HEK293 (cell line): ENCODE data around the gene PTGES.

Source experiments
- CTCF ChIA-PET: fragments of 350-600 bp; formaldehyde crosslinking; extraction: SDS; loops from one replicate; lab custom pipeline; 2021; ENCODE audit warnings: antibody characterized with exemption; lab: Yijun Ruan, JAX
- POLR2A ChIA-PET: fragments of 300-600 bp; formaldehyde crosslinking; extraction: SDS; loops from one replicate; lab custom pipeline; 2020; ENCODE audit warnings: antibody characterized with exemption, inconsistent platforms; lab: Yijun Ruan, JAX
- H3K27ac ChIP-seq: fragments of 200-500 bp; sonication (Bioruptor generic); 2 replicates; pipeline ENCODE4 v1.5.1; 2014; ENCODE audit warnings: low read depth, low read length, control low read depth, inconsistent platforms; ENCODE audit errors: extremely low read depth
- H3K36me3 ChIP-seq, 2 experiments: fragments of 200-500 bp in 1 of 2; sonication (Bioruptor generic) in 1 of 2; 1 replicate in 1 of 2; 2 replicates in 1 of 2; pipeline ENCODE4 v1.5.1; 2014 to 2017; ENCODE audit warnings: inconsistent platforms in 2 of 2, low read length in 2 of 2; ENCODE audit not compliant: control insufficient read depth in 2 of 2, insufficient read depth in 1 of 2
- H3K4me1 ChIP-seq: fragments of 200-500 bp; sonication (Bioruptor generic); 2 replicates; pipeline ENCODE4 v1.5.1; 2014; ENCODE audit warnings: mild to moderate bottlenecking, low read length, inconsistent platforms; ENCODE audit not compliant: control insufficient read depth, insufficient read depth
- H3K4me3 ChIP-seq: 2 replicates; pipeline ENCODE4 v1.5.1; 2011; ENCODE audit warnings: low read depth, mild to moderate bottlenecking, control low read depth, low read length, moderate library complexity
- H3K9me3 ChIP-seq: fragments of 200-500 bp; sonication (Bioruptor generic); 2 replicates; pipeline ENCODE4 v1.5.1; 2014; ENCODE audit warnings: low read depth, low read length, inconsistent platforms; ENCODE audit not compliant: control insufficient read depth, insufficient read depth
- GLI2 ChIP-seq: fragments of 450-650 bp; formaldehyde crosslinking; IDR thresholded peaks from 2 replicates; pipeline ENCODE4; 2017; ENCODE audit warnings: missing biosample characterization, missing genetic modification characterization, low read depth, borderline replicate concordance
- GLIS1 ChIP-seq: fragments of 450-650 bp; formaldehyde crosslinking; IDR thresholded peaks from 2 replicates; pipeline ENCODE4 v1.5.1; 2016; ENCODE audit warnings: missing biosample characterization, missing genetic modification characterization
- HOXC10 ChIP-seq: sonication (generic); formaldehyde crosslinking; IDR thresholded peaks from 2 replicates; pipeline ENCODE4 v1.8.1; 2023; ENCODE audit warnings: mild to moderate bottlenecking, missing genetic modification reagents
- KLF1 ChIP-seq: fragments of 450-650 bp; formaldehyde crosslinking; IDR thresholded peaks from 2 replicates; pipeline ENCODE4 v1.5.1; 2016; ENCODE audit warnings: missing biosample characterization, missing genetic modification characterization
- PRDM1 ChIP-seq: fragments of 450-650 bp; formaldehyde crosslinking; IDR thresholded peaks from 2 replicates; pipeline ENCODE4; 2016; ENCODE audit warnings: missing biosample characterization, missing genetic modification characterization
- SP2 ChIP-seq: fragments of 450-650 bp; formaldehyde crosslinking; IDR thresholded peaks from 2 replicates; pipeline ENCODE4 v1.5.1; 2016; ENCODE audit warnings: missing biosample characterization, missing genetic modification characterization
- ZBTB17 ChIP-seq: fragments of 450-650 bp; formaldehyde crosslinking; IDR thresholded peaks from 2 replicates; pipeline ENCODE4 v1.5.1; 2016; ENCODE audit warnings: missing biosample characterization, missing genetic modification characterization
- ZFP37 ChIP-seq: fragments of 450-650 bp; formaldehyde crosslinking; IDR thresholded peaks from 2 replicates; pipeline ENCODE4 v1.5.1; 2016; ENCODE audit warnings: missing biosample characterization, missing genetic modification characterization
- ZIC2 ChIP-seq: fragments of 450-650 bp; formaldehyde crosslinking; IDR thresholded peaks from 2 replicates; pipeline ENCODE4 v1.5.1; 2016; ENCODE audit warnings: missing biosample characterization, missing genetic modification characterization
- ZNF184 ChIP-seq: fragments of 450-650 bp; IDR thresholded peaks from 2 replicates; pipeline ENCODE4 v1.5.1; 2018; ENCODE audit warnings: missing biosample characterization, mild to moderate bottlenecking, missing genetic modification characterization
- ZNF654 ChIP-seq: fragments of 450-650 bp; formaldehyde crosslinking; IDR thresholded peaks from 2 replicates; pipeline ENCODE4 v1.5.1; 2016; ENCODE audit warnings: low read depth, missing biosample characterization, missing genetic modification characterization
- ZNF664 ChIP-seq: fragments of 450-650 bp; formaldehyde crosslinking; IDR thresholded peaks from 2 replicates; pipeline ENCODE4 v1.5.1; 2016; ENCODE audit warnings: missing biosample characterization, missing genetic modification characterization
- ZNF785 ChIP-seq: fragments of 450-650 bp; formaldehyde crosslinking; IDR thresholded peaks from 2 replicates; pipeline ENCODE4 v1.5.1; 2016; ENCODE audit warnings: missing biosample characterization, missing genetic modification characterization
- ZSCAN30 ChIP-seq: fragments of 450-650 bp; IDR thresholded peaks from 2 replicates; pipeline ENCODE4 v1.5.1; 2018; ENCODE audit warnings: missing biosample characterization, mild to moderate bottlenecking, missing genetic modification characterization, moderate library complexity
- TF ChIP-seq, protein P1 (sequence below): fragments of 450-650 bp; formaldehyde crosslinking; IDR thresholded peaks from 2 replicates; pipeline ENCODE4 v1.5.1; 2016; ENCODE audit warnings: missing biosample characterization, missing genetic modification characterization, borderline replicate concordance
- TF ChIP-seq, protein P2 (sequence below): fragments of 450-650 bp; formaldehyde crosslinking; IDR thresholded peaks from 2 replicates; pipeline ENCODE4; 2016; ENCODE audit warnings: missing biosample characterization, missing genetic modification characterization
- TF ChIP-seq, protein P3 (sequence below): fragments of 450-650 bp; formaldehyde crosslinking; IDR thresholded peaks from 2 replicates; pipeline ENCODE4 v1.5.1; 2016; ENCODE audit warnings: missing biosample characterization, missing genetic modification characterization
- TF ChIP-seq, protein P4 (sequence below): fragments of 450-650 bp; formaldehyde crosslinking; IDR thresholded peaks from 2 replicates; pipeline ENCODE4 v1.5.1; 2016; ENCODE audit warnings: missing biosample characterization, missing genetic modification characterization

The PTGES gene

DNA sequence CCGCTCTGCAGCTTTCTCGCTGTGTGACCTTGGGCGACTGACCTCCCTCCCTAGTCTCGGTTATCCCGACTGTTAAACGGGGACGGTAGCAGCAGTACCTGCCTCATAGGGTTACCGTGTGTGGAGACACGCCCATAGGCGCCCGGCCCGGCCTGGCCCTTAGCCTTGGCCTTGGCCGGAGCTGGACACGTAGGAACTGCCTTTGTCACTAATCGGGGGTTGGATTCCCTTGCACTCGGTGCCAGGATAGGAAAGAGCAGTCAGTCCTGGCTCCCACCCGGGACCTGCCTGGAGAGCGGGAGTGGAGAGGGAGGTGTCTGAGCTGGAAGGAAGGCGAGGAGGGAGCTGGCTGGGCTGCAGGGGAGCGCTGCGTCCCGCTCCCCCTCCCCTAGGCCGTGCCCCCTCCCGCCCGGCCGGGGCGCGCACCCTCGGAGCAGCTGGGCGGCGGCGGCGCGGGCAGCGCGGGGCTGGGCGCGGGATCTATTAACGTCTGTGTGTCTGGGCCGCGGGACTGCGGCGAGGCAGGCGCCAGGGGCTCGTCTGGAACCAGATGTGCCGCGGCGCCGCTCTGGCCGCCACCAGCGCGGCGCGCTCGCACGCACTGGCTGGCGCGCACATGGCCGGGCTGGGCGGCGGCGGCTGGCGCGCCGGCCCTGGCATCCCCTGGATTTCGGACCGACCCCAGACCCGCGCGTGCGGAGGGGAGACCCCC, 55.7 kb downstream of the PTGES start (continued):
- TF ChIP-seq GLIS1 (tag by site-specific recombination) = peak; percentile 42; the same call in 1 of the 2 replicates
- TF ChIP-seq KLF1 = no peak
- TF ChIP-seq, protein P1, sequence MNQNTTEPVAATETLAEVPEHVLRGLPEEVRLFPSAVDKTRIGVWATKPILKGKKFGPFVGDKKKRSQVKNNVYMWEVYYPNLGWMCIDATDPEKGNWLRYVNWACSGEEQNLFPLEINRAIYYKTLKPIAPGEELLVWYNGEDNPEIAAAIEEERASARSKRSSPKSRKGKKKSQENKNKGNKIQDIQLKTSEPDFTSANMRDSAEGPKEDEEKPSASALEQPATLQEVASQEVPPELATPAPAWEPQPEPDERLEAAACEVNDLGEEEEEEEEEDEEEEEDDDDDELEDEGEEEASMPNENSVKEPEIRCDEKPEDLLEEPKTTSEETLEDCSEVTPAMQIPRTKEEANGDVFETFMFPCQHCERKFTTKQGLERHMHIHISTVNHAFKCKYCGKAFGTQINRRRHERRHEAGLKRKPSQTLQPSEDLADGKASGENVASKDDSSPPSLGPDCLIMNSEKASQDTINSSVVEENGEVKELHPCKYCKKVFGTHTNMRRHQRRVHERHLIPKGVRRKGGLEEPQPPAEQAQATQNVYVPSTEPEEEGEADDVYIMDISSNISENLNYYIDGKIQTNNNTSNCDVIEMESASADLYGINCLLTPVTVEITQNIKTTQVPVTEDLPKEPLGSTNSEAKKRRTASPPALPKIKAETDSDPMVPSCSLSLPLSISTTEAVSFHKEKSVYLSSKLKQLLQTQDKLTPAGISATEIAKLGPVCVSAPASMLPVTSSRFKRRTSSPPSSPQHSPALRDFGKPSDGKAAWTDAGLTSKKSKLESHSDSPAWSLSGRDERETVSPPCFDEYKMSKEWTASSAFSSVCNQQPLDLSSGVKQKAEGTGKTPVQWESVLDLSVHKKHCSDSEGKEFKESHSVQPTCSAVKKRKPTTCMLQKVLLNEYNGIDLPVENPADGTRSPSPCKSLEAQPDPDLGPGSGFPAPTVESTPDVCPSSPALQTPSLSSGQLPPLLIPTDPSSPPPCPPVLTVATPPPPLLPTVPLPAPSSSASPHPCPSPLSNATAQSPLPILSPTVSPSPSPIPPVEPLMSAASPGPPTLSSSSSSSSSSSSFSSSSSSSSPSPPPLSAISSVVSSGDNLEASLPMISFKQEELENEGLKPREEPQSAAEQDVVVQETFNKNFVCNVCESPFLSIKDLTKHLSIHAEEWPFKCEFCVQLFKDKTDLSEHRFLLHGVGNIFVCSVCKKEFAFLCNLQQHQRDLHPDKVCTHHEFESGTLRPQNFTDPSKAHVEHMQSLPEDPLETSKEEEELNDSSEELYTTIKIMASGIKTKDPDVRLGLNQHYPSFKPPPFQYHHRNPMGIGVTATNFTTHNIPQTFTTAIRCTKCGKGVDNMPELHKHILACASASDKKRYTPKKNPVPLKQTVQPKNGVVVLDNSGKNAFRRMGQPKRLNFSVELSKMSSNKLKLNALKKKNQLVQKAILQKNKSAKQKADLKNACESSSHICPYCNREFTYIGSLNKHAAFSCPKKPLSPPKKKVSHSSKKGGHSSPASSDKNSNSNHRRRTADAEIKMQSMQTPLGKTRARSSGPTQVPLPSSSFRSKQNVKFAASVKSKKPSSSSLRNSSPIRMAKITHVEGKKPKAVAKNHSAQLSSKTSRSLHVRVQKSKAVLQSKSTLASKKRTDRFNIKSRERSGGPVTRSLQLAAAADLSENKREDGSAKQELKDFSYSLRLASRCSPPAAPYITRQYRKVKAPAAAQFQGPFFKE (tag by site-specific recombination) = no peak
- 0 out of 2 replicates have a peak, but pooled peaks have one; percentile 8 for TF ChIP-seq ZBTB17 (tag by site-specific recombination)

DNA sequence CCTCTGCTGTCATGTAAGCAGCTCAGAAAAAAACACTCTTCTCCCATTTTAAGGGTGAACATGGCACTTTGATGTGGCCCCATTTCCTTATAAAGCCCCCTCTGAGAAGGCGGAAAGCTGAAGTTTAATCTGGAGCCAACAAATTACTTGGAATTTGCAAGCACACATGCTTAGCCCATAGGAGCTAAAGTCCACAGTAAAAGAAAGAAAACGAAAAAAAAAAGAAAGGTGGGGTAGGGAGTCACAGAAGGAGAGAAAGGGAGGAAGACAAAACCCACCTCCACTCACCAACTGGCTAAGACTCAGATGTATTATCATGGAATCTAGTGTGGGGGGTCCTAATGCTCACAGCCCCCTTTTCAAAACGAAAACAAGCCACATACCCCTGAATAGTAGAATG, 57.0 kb downstream of the PTGES start:
- ChIA-PET POLR2A (interaction anchor here (1.0 to 1.5 kb wide), 3 partner anchors 55 to 81 kb away, joined by 3 to 6 read pairs (median 4); no protein-coding TSS in a partner anchor), CTCF (interaction anchor here (0.9 to 1.8 kb wide), 4 partner anchors 31 to 95 kb away, joined by 3 to 9 read pairs (median 4); no protein-coding TSS in a partner anchor)
- no peak overlapping the region for H3K27ac ChIP-seq
- no peaks in the 10 kb centered on the region for H3K9me3 ChIP-seq
- no peaks in the 10 kb centered on the region for H3K36me3 ChIP-seq
- H3K4me1 ChIP-seq = no peaks in the 10 kb centered on the region; the same call in 1 of the 2 replicates
- TF ChIP-seq, protein P2, sequence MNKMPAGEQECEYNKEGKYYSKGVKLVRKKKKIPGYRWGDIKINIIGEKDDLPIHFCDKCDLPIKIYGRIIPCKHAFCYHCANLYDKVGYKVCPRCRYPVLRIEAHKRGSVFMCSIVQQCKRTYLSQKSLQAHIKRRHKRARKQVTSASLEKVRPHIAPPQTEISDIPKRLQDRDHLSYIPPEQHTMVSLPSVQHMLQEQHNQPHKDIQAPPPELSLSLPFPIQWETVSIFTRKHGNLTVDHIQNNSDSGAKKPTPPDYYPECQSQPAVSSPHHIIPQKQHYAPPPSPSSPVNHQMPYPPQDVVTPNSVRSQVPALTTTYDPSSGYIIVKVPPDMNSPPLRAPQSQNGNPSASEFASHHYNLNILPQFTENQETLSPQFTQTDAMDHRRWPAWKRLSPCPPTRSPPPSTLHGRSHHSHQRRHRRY (tag by site-specific recombination) = no peak
- TF ChIP-seq PRDM1 (tag by site-specific recombination) (no peak), ZNF184 (tag by site-specific recombination) (no peak), ZSCAN30 (no peak), HOXC10 (CRISPR knock-in tag) (no peak), ZBTB17 (tag by site-specific recombination) (no peak), ZFP37 (tag by site-specific recombination) (no peak)
- no peak overlapping the region for H3K4me3 ChIP-seq

DNA sequence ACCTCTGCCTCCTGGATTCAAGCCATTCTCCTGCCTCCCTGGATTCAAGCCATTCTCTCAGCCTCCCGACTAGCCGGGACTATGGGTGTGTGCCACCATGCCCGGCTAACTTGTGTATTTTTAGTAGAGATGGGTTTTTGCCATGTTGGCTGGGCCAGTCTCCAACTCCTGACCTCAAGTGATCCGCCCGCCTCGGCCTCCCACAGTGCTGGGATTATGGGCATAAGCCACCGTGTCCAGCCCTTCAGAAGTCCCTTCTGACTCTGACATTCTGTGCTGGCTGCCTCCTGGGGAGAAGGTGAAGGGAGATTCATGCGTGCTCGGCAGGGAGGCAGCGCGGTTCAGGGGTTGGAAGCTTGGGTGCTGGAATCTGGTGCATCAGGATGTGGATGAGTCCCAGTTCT, 58.6 kb downstream of the PTGES start:
- Histone ChIP-seq H3K36me3 (no peaks in the 10 kb centered on the region), H3K27ac (no peak overlapping the region), H3K4me1 (no peaks in the 10 kb centered on the region; the same call in 1 of the 2 replicates), H3K9me3 (no peaks in the 10 kb centered on the region), H3K4me3 (no peak overlapping the region)
- TF ChIP-seq GLIS1 (tag by site-specific recombination) = peak; percentile 57
- no peak for TF ChIP-seq SP2 (tag by site-specific recombination)
- TF ChIP-seq ZNF664 (tag by site-specific recombination) = no peak
- no peak for TF ChIP-seq ZNF785 (tag by site-specific recombination)
- no peak for TF ChIP-seq GLI2 (tag by site-specific recombination)
- TF ChIP-seq ZIC2 = peak; percentile 60
- TF ChIP-seq, protein P3, sequence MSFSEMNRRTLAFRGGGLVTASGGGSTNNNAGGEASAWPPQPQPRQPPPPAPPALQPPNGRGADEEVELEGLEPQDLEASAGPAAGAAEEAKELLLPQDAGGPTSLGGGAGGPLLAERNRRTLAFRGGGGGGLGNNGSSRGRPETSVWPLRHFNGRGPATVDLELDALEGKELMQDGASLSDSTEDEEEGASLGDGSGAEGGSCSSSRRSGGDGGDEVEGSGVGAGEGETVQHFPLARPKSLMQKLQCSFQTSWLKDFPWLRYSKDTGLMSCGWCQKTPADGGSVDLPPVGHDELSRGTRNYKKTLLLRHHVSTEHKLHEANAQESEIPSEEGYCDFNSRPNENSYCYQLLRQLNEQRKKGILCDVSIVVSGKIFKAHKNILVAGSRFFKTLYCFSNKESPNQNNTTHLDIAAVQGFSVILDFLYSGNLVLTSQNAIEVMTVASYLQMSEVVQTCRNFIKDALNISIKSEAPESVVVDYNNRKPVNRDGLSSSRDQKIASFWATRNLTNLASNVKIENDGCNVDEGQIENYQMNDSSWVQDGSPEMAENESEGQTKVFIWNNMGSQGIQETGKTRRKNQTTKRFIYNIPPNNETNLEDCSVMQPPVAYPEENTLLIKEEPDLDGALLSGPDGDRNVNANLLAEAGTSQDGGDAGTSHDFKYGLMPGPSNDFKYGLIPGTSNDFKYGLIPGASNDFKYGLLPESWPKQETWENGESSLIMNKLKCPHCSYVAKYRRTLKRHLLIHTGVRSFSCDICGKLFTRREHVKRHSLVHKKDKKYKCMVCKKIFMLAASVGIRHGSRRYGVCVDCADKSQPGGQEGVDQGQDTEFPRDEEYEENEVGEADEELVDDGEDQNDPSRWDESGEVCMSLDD (tag by site-specific recombination) = no peak
- TF ChIP-seq, protein P4, sequence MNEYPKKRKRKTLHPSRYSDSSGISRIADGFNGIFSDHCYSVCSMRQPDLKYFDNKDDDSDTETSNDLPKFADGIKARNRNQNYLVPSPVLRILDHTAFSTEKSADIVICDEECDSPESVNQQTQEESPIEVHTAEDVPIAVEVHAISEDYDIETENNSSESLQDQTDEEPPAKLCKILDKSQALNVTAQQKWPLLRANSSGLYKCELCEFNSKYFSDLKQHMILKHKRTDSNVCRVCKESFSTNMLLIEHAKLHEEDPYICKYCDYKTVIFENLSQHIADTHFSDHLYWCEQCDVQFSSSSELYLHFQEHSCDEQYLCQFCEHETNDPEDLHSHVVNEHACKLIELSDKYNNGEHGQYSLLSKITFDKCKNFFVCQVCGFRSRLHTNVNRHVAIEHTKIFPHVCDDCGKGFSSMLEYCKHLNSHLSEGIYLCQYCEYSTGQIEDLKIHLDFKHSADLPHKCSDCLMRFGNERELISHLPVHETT = no peak
- no peak for TF ChIP-seq ZNF654 (tag by site-specific recombination)
- CTCF ChIA-PET = interaction anchor here (0.6 to 1.4 kb wide), 5 partner anchors 8 to 737 kb away, joined by 3 read pairs; no protein-coding TSS in a partner anchor
- POLR2A ChIA-PET = no interaction called here
